ENCODE results near the gene ERC2.

GRCh38 chr3:55637906-55638638, 830.2 kb downstream of the ERC2 start:
- TF ChIP-seq POLR2AphosphoS5 (IDR thresholded peaks at IDR 0.05; ENCODE audit: low read depth, low read length): no peak
- TF ChIP-seq POLR2A (IDR thresholded peaks at IDR 0.05; ENCODE audit: low read depth, low read length): no peak
